ENCODE measurements around the gene PCNP.
"Not testable (repeated sequence)": the region's sequence is repeated elsewhere in the genome, so short reads cannot be mapped to it uniquely, and the experiment has no call there.

Gene PCNP

GRCh38 chr3:101573449-101574387 is at the start of gene PCNP:
PCNP (plus strand) TSS chr3:101574180; CDS start chr3:101574216, 36 bp downstream.
- DNase-seq = peak; percentile 97

DNA sequence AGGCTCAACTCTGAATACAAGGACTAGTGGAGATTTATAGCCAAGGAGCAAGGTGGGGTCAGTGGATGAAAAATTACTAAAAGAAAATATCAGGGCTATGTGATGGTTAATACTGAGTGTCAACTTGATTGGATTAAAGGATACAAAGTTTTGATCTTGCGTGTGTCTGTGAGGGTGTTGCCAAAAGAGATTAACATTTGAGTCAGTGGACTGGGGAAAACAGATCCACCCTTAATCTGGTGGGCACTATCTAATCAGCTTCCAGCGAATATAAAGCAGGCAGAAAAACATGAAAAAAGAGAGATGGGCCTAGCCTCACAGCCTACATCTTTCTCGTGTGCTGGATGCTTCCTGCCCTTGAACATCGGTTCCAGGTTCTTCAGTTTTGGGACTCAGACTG is 46.5 kb upstream of the PCNP start:
- DNase-seq = no peak

GRCh38 chr3:101527906-101528305 is 46.1 kb upstream of the PCNP start:
- no peak for DNase-seq

GRCh38 chr3:101529816-101530685 is 43.9 kb upstream of the PCNP start:
- DNase-seq = no peak

- DNase-seq = no peak
Measured at GRCh38 chr3:101530686-101531047, 43.3 kb upstream of the PCNP start.

GRCh38 chr3:101531473-101532086 is 42.4 kb upstream of the PCNP start:
- DNase-seq = no peak

DNA sequence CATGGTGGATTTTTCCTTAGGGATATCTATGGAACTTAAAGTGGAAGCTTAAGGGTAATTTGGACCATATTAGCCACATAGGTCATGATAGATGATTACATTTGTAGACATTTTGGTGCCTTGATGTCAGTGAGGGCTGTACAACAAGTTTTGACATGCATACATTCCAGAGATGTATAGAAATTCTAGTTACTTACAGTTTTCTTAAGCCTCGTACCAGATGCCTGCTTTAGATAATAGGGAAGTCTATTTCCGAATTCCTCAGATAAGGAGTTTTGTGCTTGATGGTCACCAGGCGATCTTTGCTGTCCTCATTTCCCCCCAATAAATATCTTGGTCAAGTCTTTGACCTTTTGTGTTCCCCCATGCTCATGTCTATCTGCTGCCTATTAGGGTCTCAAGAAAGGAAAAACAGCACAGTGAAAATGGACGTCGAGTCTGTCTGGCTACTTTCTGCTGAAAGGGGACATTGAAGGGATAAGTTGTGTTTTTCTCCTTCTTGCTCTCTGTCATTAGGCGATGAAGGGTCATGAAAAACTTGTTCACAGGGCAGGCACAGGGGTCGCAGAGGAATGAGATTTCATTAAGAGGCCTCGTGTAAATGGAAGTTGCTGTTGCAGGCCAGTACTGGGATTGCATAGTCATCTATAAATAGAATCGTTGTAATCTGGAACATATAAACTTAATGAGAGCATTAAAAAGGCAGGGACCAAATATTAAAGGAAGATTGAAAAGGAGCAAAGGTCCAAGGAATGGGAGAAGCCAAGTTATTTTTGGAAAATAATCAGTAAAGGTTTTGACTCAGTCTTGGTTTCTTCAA is 41.0 kb upstream of the PCNP start:
- no peak for DNase-seq

DNA sequence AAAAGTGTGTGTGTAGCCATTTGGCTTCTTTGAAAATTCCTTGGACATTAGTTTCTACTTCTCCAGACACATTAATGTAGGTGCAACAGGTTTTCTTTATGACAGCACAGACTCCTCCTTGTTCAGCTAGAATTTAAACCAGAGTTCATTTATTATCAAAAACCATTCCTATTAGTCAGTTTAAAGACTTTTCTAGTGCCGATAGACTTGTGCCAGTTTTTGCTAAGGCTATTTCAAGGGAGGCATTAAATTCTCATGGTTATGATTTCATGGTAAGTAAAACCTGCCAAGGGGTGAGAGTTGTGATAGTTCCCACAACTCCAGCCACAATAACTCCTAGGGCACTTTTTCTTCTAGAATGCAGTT is 40.4 kb upstream of the PCNP start:
- no peak for DNase-seq

GRCh38 chr3:101535221-101535620 is 38.8 kb upstream of the PCNP start:
- no peak for DNase-seq

- DNase-seq = no peak
Measured at GRCh38 chr3:101536266-101536665, 37.7 kb upstream of the PCNP start.

DNA sequence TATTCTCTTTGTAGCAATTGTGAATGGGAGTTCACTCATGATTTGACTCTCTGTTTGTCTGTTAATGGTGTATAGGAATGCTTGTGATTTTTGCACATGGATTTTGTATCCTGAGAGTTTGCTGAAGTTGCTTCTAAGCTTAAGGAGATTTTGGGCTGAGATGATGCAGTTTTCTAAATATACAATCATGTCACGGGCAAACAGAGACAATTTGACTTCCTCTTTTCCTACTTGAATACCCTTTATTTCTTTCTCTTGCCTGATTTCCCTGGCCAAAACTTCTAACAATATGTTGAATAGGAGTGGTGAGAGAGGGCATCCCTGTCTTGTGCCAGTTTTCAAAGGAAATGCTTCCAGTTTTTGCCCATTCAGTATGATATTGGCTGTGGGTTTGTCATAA is 37.0 kb upstream of the PCNP start:
- DNase-seq = not testable (repeated sequence)

DNA sequence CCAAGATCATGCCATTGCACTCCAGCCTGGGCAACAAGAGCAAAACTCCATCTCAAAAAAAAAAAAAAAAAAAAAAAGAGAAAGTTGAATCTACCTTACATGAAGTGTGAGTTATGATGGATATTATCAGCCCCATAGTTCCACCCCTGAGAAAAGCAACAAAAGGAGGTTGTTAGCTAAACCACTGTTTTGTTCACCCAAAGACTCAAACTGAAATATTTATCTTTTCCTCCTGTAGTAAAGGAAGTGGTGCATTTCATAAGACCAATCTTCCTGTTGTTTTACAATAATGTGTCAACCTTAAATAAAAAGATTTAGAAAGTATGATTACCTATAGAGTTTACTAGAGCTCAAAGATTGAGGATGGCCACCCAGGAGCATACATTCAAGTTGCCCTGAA is 31.0 kb upstream of the PCNP start:
- no peak for DNase-seq

DNA sequence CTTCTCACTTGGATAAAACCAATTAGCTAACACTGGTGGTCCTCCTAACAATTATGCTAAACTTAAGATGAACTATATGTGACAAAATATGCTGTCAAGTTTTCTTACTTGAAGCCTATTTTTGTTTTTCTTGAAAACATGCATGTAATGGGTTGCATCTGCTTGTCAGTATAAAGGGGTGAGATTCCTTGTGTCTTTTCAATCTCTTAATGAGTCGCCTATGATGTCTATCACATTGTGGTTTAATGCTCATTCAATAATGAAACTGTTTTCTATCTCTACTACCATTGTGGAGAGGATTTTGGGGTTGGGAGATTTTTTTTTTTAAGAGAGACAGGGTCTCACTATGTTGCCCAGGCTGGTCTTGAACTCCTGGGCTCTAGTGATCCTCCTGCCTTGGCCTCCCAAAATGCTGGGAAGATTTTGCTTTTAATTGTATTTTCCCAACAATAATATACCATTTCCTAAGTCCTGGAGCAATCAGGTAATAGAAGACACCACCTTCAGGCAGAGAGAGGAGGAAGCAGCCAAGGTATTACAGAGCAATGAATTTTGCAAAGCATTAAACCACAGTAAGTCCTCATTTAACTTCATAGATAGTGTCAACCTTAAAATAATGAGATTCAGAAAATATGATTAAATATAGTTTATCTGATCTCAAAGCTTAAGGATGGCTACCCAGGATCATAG is 29.7 kb upstream of the PCNP start:
- no peak for DNase-seq

DNA sequence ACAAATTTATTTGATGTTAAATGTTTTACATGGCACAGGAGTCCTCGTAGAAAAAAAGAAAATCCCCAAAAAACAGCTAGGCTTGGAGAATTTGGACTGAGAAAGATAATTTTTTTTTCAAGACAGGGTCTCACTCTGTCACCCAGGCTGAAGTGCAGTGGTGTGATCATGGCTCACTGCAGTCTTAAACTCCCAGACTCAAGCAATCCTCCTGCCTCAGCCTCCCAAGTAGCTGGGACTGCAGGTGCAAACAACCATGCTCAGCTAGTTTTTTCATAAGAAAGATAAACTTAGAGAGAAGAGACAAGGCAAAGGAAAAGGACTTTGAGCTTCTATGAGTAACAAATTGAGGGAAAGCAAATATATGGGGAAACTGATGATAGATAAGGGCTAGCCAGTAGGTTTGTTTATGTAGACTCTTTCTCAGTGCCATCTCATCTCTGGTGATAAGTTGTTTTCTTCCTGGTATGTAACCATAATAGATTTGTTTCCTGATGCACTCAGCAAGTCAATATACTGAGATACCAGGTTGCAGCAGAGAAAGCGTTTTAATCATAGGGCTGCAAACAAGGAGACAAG is 25.4 kb upstream of the PCNP start:
- DNase-seq = no peak

- DNase-seq = no peak
Measured at GRCh38 chr3:101549473-101549872, 24.5 kb upstream of the PCNP start.

- DNase-seq = not testable (repeated sequence)
Measured at GRCh38 chr3:101551359-101552081, 22.5 kb upstream of the PCNP start.

DNA sequence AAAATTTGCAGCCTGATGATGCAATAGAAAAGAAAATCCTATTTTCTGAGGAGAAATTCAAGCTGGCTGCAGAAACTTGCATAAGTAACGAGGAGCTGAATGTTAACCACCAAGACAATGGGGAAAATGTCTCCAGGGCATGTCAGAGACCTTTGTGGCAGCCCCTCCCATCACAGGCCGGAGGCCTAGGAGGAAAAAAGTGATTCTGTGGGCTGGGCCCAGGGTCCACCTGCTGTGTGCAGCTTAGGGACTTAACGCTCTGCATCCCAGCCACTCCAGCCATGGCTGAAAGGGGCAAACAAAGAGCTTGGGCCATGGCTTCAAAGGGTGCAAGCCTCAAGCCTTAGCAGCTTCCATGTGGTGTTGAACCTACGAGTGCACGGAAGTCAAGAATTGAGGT is 20.6 kb upstream of the PCNP start:
- not testable (repeated sequence) for DNase-seq

DNA sequence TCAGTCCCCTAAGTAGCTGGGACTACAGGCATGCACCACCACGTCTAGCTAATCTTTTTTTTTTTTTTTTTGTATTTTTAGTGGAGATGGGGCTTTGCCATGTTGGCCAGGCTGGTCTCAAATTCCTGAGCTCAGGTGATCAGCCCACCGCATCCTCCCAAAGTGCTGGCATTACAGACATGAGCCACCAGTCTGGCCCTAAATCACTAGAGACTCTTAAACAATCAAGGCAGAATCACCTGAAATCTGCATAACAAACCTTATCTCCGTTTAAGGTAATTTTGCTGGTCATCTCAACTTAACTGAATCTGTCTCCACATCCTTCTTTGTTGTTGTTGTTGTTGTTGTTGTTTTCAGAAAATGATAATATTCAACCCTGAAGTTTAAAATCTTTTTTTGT is 17.9 kb upstream of the PCNP start:
- DNase-seq = no peak

DNA sequence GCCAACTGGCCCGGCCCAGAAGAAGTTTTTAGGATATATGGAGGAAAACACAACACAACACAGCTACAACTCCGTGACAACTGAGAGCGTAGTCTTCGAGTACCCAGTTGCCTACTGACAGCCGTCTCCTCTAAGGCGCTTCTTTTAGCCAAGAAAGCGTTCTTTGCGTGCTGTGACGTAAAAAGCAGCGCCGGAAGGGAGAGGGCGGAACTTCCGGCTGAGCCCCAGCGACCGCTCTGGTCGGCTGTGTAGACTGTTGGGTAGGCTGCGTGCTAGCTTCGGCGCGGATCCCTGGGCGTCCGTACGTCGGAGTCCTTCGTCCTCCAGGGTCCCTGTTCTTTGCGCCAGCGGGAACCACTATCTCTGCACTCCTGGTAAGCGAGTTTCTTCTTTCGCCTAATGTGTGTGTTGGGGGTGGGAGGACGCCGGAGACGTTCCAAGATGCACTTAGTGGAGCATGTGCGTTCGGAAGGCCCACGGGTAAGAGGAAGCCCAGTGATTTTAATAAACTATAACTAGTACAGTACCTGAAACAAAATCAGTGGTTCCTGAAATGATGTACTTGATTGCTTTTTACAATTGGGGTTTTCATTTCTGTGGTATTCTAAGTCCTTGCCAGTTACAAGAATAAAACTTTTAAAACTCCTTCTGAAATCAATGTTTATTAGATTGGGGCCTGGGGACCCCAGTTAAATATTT is 12.2 kb upstream of the PCNP start, which contains the start of gene TRMT10C:
Gene TRMT10C (plus strand): TSS at position 239 of the 699 bp plus-strand sequence. CDS start 2,914 bp downstream, outside the sequence.
- peak; percentile 79 for DNase-seq
